ENCODE results near the gene CD46. TPM values are rescaled to one million over a fixed set of nuclear protein-coding genes. Genes with fewer than 3 reads are reported as not detected.
A peak's percentile ranks its signal among the peaks of the same experiment; 100 is the strongest.

CD46 gene
- total RNA-seq, 1 donor from 2014 or later: 116 TPM

- intact Hi-C loops (cut with micrococcal nuclease): loop anchor here (1.0 kb wide), 1 partner anchor 16 kb away; no protein-coding TSS in a partner anchor
- Mint-ChIP-seq H3K27ac (peak overlapping the region; percentile 96), H3K9me3 (no peaks in the 10 kb centered on the region), H3K27me3 (ENCODE audit: low read depth) (no peaks in the 10 kb centered on the region), H3K4me3 (ENCODE audit: low read depth) (peak overlapping the region; percentile 62), H3K36me3 (ENCODE audit: low read depth) (peaks cover 49% of the 10 kb centered on the region), H3K4me1 (ENCODE audit: low read depth) (peaks cover 67% of the 10 kb centered on the region)
- DNase-seq (ENCODE audit: low spot score): no peak
These were observed 80.9 kb downstream of the CD46 start for GRCh38 chr1:207832796-207833195.

DNA sequence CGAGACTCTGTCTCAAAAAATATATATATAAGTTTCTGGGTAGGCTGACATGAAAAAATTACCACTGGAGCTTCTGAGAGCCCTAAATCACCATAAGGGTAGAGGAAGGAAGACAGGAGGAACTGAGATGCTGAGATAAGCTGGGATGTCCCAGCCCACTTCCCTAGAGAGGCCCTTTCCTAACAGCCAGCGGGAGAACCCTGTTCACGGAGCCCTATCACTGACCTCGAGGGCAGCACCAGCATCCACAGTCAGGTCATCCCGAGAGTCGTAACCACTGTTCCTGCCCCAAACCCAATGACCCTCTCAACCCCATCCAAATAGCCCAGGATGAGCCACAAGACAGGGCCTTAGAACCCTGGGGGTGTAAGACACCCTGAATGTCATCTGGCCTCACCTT lies 81.5 kb downstream of the CD46 start:
- no peaks in the 10 kb centered on the region for H3K9me3 Mint-ChIP-seq
- DNase-seq (ENCODE audit: low spot score): no peak
- intact Hi-C loops (cut with micrococcal nuclease): no loop called here

DNA sequence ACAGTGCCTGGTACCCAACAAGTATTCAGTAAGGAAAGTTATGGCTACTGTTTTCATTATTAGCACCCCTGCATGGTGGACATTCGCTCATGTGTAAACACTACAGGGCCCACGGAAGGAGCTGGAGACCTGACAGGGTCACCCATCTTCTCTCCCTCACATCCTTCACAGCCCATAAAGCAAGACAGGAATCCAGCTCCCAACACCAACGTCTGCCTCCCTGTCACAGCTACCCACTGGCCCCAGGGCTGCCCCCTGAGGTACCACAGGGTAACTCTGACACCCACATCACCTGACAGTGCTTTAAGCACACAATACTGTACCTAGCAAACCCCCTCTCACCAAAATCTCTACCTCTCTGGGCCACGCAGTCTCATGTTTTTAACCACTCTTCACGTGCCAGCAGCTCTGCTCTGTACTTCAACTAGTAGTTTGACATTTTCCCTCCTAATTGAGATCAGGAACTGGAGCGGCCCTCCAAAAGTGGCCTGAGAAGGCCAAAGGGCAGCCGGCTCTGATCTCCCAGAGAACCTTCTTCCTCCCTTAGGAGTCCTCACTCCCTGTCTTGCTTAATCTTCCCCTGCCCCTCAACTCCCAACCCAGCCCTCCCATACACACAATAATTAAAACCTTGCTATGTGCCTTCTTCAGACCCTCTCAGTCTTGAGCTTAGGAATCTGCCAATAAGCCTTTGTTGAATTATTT lies 82.3 kb downstream of the CD46 start:
- Mint-ChIP-seq H3K36me3 (ENCODE audit: low read depth) (peaks cover 53% of the 10 kb centered on the region), H3K4me3 (ENCODE audit: low read depth) (no peak overlapping the region), H3K27ac (peak overlapping the region; percentile 53), H3K9me3 (no peaks in the 10 kb centered on the region), H3K4me1 (ENCODE audit: low read depth) (peaks cover 62% of the 10 kb centered on the region), H3K27me3 (ENCODE audit: low read depth) (no peaks in the 10 kb centered on the region)
- DNase-seq (ENCODE audit: low spot score): no peak
- intact Hi-C loops (cut with micrococcal nuclease): no loop called here

More for the DNA sequence above, 81.5 kb downstream of the CD46 start:
- no peak overlapping the region for H3K4me3 Mint-ChIP-seq (ENCODE audit: low read depth)
- H3K27ac Mint-ChIP-seq: peak overlapping the region; percentile 96
- H3K4me1 Mint-ChIP-seq (ENCODE audit: low read depth): peaks cover 64% of the 10 kb centered on the region
- no peaks in the 10 kb centered on the region for H3K27me3 Mint-ChIP-seq (ENCODE audit: low read depth)
- peaks cover 48% of the 10 kb centered on the region for H3K36me3 Mint-ChIP-seq (ENCODE audit: low read depth)

- no peak for DNase-seq (ENCODE audit: low spot score)
- H3K4me1 Mint-ChIP-seq (ENCODE audit: low read depth): peaks cover 57% of the 10 kb centered on the region
- peaks cover 56% of the 10 kb centered on the region for H3K36me3 Mint-ChIP-seq (ENCODE audit: low read depth)
- H3K9me3 Mint-ChIP-seq: no peaks in the 10 kb centered on the region
- no peak overlapping the region for H3K27ac Mint-ChIP-seq
- intact Hi-C loops (cut with micrococcal nuclease): no loop called here
- H3K27me3 Mint-ChIP-seq (ENCODE audit: low read depth): no peaks in the 10 kb centered on the region
- H3K4me3 Mint-ChIP-seq (ENCODE audit: low read depth): no peak overlapping the region
These were observed 84.1 kb downstream of the CD46 start for GRCh38 chr1:207835958-207836357.

GRCh38 chr1:207836591-207837347 lies 84.9 kb downstream of the CD46 start:
- H3K27ac Mint-ChIP-seq: no peak overlapping the region
- intact Hi-C loops (cut with micrococcal nuclease): no loop called here
- H3K4me3 Mint-ChIP-seq (ENCODE audit: low read depth): no peak overlapping the region

DNA sequence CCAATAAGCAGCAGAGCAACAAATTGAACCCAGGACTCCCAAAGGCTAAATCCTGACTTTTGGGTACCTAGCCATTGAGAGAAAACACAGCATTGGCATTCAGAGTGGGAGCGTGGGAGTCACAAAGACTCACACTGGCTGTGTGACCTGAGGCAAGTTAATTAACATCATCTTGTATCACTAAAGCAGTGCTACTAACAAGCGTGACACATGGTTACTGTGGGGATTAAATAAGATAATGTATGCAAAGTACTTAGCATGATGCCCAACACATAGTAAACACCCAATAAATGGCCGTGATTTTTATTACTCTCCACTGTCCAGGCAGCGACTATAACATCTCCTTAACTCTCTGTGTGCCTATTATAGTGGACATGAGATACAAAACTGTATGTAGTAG lies 85.8 kb downstream of the CD46 start:
- Mint-ChIP-seq H3K27ac (peak overlapping the region; percentile 51), H3K9me3 (no peaks in the 10 kb centered on the region), H3K36me3 (ENCODE audit: low read depth) (peaks cover 43% of the 10 kb centered on the region), H3K4me1 (ENCODE audit: low read depth) (peaks cover 43% of the 10 kb centered on the region), H3K4me3 (ENCODE audit: low read depth) (no peak overlapping the region), H3K27me3 (ENCODE audit: low read depth) (no peaks in the 10 kb centered on the region)
- intact Hi-C loops (cut with micrococcal nuclease): no loop called here
- no peak for DNase-seq (ENCODE audit: low spot score)

More at GRCh38 chr1:207836591-207837347, 84.9 kb downstream of the CD46 start:
- H3K9me3 Mint-ChIP-seq: no peaks in the 10 kb centered on the region
- peaks cover 50% of the 10 kb centered on the region for H3K36me3 Mint-ChIP-seq (ENCODE audit: low read depth)
- DNase-seq (ENCODE audit: low spot score): no peak
- H3K4me1 Mint-ChIP-seq (ENCODE audit: low read depth): peaks cover 52% of the 10 kb centered on the region
- H3K27me3 Mint-ChIP-seq (ENCODE audit: low read depth): no peaks in the 10 kb centered on the region

GRCh38 chr1:207838156-207839082 lies 86.6 kb downstream of the CD46 start:
- Mint-ChIP-seq H3K9me3 (no peaks in the 10 kb centered on the region), H3K36me3 (ENCODE audit: low read depth) (peaks cover 42% of the 10 kb centered on the region), H3K4me3 (ENCODE audit: low read depth) (no peak overlapping the region), H3K4me1 (ENCODE audit: low read depth) (peaks cover 37% of the 10 kb centered on the region), H3K27me3 (ENCODE audit: low read depth) (no peaks in the 10 kb centered on the region), H3K27ac (peak overlapping the region; percentile 51)
- intact Hi-C loops (cut with micrococcal nuclease): no loop called here
- no peak for DNase-seq (ENCODE audit: low spot score)

DNA sequence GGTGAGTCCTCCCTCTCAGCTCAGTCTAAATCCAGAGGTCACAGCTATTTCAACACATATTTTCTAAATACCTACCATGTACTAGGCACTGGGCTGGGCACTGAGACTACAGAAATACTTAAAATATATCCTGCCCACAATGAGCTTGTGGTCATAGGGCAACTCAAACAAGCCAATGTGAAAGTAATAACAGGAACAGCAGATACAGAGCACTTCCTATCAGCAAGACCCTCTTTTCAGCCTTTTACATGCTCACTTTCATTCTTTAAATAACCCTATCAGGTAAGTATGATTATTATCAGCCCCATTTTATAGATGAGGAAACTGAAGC lies 87.2 kb downstream of the CD46 start:
- Mint-ChIP-seq H3K27me3 (ENCODE audit: low read depth) (no peaks in the 10 kb centered on the region), H3K4me3 (ENCODE audit: low read depth) (no peak overlapping the region), H3K36me3 (ENCODE audit: low read depth) (peaks cover 47% of the 10 kb centered on the region), H3K4me1 (ENCODE audit: low read depth) (peaks cover 34% of the 10 kb centered on the region), H3K9me3 (no peaks in the 10 kb centered on the region), H3K27ac (peak overlapping the region; percentile 51)
- intact Hi-C loops (cut with micrococcal nuclease): no loop called here
- DNase-seq (ENCODE audit: low spot score): no peak

GRCh38 chr1:207840380-207840779 lies 88.5 kb downstream of the CD46 start:
- peaks cover 27% of the 10 kb centered on the region for H3K4me1 Mint-ChIP-seq (ENCODE audit: low read depth)

GRCh38 chr1:207841293-207841692 lies 89.4 kb downstream of the CD46 start:
- Mint-ChIP-seq H3K4me1 (ENCODE audit: low read depth) (peaks cover 28% of the 10 kb centered on the region), H3K9me3 (no peaks in the 10 kb centered on the region), H3K27me3 (ENCODE audit: low read depth) (no peaks in the 10 kb centered on the region), H3K36me3 (ENCODE audit: low read depth) (peaks cover 52% of the 10 kb centered on the region), H3K4me3 (ENCODE audit: low read depth) (no peak overlapping the region), H3K27ac (no peak overlapping the region)
- no peak for DNase-seq (ENCODE audit: low spot score)
- intact Hi-C loops (cut with micrococcal nuclease): no loop called here

More at GRCh38 chr1:207840380-207840779, 88.5 kb downstream of the CD46 start:
- no peaks in the 10 kb centered on the region for H3K27me3 Mint-ChIP-seq (ENCODE audit: low read depth)
- H3K4me3 Mint-ChIP-seq (ENCODE audit: low read depth): no peak overlapping the region
- no peaks in the 10 kb centered on the region for H3K9me3 Mint-ChIP-seq
- H3K36me3 Mint-ChIP-seq (ENCODE audit: low read depth): peaks cover 49% of the 10 kb centered on the region
- no peak for DNase-seq (ENCODE audit: low spot score)
- intact Hi-C loops (cut with micrococcal nuclease): no loop called here
- no peak overlapping the region for H3K27ac Mint-ChIP-seq

DNA sequence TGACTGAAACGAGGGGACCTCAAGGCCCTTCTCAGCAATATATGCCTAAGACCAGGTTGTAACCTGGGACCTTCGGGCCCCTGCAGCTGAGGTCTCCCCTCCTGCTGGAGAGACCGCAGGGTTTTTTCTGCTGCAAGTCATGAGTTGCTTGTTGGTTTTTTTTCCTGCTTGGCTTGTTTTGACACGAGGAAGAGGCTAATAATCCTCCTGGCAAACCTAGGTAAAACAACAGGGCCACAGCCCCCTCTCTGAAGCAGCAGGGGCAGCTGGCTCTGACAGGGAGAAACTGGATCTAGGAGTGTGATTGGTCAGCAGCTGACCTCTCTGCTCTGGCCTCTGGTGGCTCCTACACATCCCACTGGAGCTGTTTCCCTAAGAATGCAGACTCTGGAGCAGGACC lies 90.0 kb downstream of the CD46 start:
- no peak for DNase-seq (ENCODE audit: low spot score)
- Mint-ChIP-seq H3K9me3 (no peaks in the 10 kb centered on the region), H3K27me3 (ENCODE audit: low read depth) (no peaks in the 10 kb centered on the region), H3K4me3 (ENCODE audit: low read depth) (no peak overlapping the region), H3K4me1 (ENCODE audit: low read depth) (peaks cover 26% of the 10 kb centered on the region), H3K27ac (no peak overlapping the region), H3K36me3 (ENCODE audit: low read depth) (peaks cover 53% of the 10 kb centered on the region)
- intact Hi-C loops (cut with micrococcal nuclease): no loop called here

DNA sequence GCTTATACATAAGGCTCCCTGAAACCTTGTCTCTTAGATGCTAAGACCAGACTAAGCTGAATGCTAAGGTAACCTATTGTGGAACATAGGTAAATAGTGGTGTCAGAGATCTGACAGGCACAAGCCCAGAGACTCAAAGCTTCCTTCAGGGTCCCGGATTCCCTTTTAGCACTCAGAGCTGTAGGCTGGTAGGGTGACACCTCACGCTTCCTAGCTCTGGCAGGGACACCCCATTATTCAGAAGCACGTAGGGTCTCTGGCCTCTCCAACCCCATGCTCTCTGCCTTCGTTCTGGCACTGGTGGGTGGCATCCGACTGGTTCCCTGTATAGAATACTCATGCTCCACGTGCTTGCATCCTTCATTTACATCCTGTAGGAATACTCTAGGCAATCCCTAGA lies 90.7 kb downstream of the CD46 start:
- intact Hi-C loops (cut with micrococcal nuclease): no loop called here
- no peaks in the 10 kb centered on the region for H3K9me3 Mint-ChIP-seq
- DNase-seq (ENCODE audit: low spot score): no peak

More for the DNA sequence above, 90.7 kb downstream of the CD46 start:
- H3K36me3 Mint-ChIP-seq (ENCODE audit: low read depth): peaks cover 51% of the 10 kb centered on the region
- no peak overlapping the region for H3K27ac Mint-ChIP-seq
- no peaks in the 10 kb centered on the region for H3K27me3 Mint-ChIP-seq (ENCODE audit: low read depth)
- no peak overlapping the region for H3K4me3 Mint-ChIP-seq (ENCODE audit: low read depth)
- H3K4me1 Mint-ChIP-seq (ENCODE audit: low read depth): peaks cover 26% of the 10 kb centered on the region
